ENCODE data around the gene PRPH2. TPM values are rescaled to one million over a fixed set of nuclear protein-coding genes. Genes with fewer than 3 reads are reported as not detected.
"Not testable (repeated sequence)": the region's sequence is repeated elsewhere in the genome, so short reads cannot be mapped to it uniquely, and the experiment has no call there.

The PRPH2 gene
- polyA plus RNA-seq, 1 of the 3 experiments (the other 2 are of a cell fraction), result not detected

GRCh38 chr6:42735976-42736375, 13.6 kb upstream of the PRPH2 start:
- 97% methylated on average over 3 of the region's 3 CpGs for WGBS (ENCODE audit: low lambda C conversion rate)
- H3K9me2 ChIP-seq, result no peaks in the 10 kb centered on the region
- H3K27me3 ChIP-seq (ENCODE audit: insufficient read depth), result no peaks in the 10 kb centered on the region
- H3K36me3 ChIP-seq (replicated peaks in 1 of 2; ENCODE audit: control insufficient read depth in 1 of 2, insufficient read depth in 2 of 2, low read length in 1 of 2), result no peaks in the 10 kb centered on the region
- H3K9ac ChIP-seq, result no peak overlapping the region
- H3K4me1 ChIP-seq (ENCODE audit: control insufficient read depth in 1 of 2, insufficient read depth in 2 of 2, low read depth in 1 of 2, low read length in 1 of 2), result no peaks in the 10 kb centered on the region; a peak in 1 of 4 replicates
- no peaks in the 10 kb centered on the region for H3F3A ChIP-seq (replicated peaks; ENCODE audit: insufficient read depth)
- no peaks in the 10 kb centered on the region for H3K79me2 ChIP-seq (ENCODE audit: insufficient read depth)
- H3K4me2 ChIP-seq, result no peak overlapping the region
- no peak for DNase-seq
- no peaks in the 10 kb centered on the region for H4K20me1 ChIP-seq (ENCODE audit: insufficient read depth)
- no peak overlapping the region for H2AFZ ChIP-seq (ENCODE audit: low read depth)
- POLR2A ChIA-PET, result no interaction called here
- H3K27ac ChIP-seq (ENCODE audit: low read depth in 2 of 2, low read length in 1 of 2), result no peak overlapping the region
- CTCF ChIA-PET, result interaction anchor here (1.3 kb wide), 1 partner anchor 10 kb away, joined by 4 read pairs; no protein-coding TSS in a partner anchor
- no peak overlapping the region for H3K4me3 ChIP-seq (ENCODE audit: low read depth in 2 of 2, low read length in 1 of 2)
- no peak for TF ChIP-seq RFX5 (IDR thresholded peaks at IDR 0.05; ENCODE audit: low read length)
- TF ChIP-seq MAX (IDR thresholded peaks at IDR 0.05; ENCODE audit: low read depth), result no peak
- TF ChIP-seq CHD2 (IDR thresholded peaks at IDR 0.05; ENCODE audit: low read length, partially characterized antibody), result no peak
- TF ChIP-seq SMC3 (IDR thresholded peaks at IDR 0.05; ENCODE audit: low read depth, low read length), result no peak
- TF ChIP-seq SIN3A (IDR thresholded peaks at IDR 0.05; ENCODE audit: borderline replicate concordance, low read depth, low read length), result no peak
- TF ChIP-seq MEF2A (IDR thresholded peaks at IDR 0.05; ENCODE audit: borderline replicate concordance, low read depth), result no peak
- no peaks in the 10 kb centered on the region for H3K9me3 ChIP-seq

DNA sequence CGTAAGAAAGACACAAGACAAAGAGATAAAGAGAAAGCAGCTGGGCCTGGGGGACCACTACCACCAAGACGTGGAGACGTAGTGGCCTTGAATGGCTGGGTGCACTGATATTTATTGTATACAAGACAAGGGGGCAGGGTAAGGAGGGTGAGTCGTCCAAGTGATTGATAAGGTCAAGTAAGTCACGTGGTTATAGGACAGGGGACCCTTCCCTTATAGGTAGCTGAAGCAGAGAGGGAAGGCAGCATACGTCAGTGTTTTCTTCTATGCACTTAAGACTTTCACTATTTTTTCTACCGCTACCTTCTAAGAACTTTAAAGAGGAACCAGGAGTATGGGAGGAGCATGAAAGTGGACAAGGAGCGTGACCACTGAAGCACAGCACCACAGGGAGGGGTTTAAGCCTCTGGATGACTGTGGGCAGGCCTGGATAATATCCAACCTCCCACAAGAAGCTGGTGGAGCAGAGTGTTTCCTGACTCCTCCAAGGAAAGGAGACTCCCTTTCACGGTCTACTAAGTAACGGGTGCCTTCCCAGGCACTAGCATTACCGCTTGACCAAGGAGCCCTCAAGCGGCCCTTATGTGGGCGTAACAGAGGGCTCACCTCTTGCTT, 11.6 kb upstream of the PRPH2 start:
- CTCF ChIA-PET, result interaction anchor here (1.2 kb wide), 1 partner anchor 8 kb away, joined by 5 read pairs; no protein-coding TSS in a partner anchor
- H3F3A ChIP-seq (replicated peaks; ENCODE audit: insufficient read depth); H3K79me2 ChIP-seq (ENCODE audit: insufficient read depth); DNase-seq; H3K27ac ChIP-seq (ENCODE audit: low read depth in 2 of 2, low read length in 1 of 2); H3K4me2 ChIP-seq; H4K20me1 ChIP-seq (ENCODE audit: insufficient read depth); H3K9me2 ChIP-seq; H3K4me3 ChIP-seq (ENCODE audit: low read depth in 2 of 2, low read length in 1 of 2); H2AFZ ChIP-seq (ENCODE audit: low read depth); H3K9ac ChIP-seq; H3K27me3 ChIP-seq (ENCODE audit: insufficient read depth); POLR2A ChIA-PET; H3K9me3 ChIP-seq; H3K36me3 ChIP-seq (replicated peaks in 1 of 2; ENCODE audit: control insufficient read depth in 1 of 2, insufficient read depth in 2 of 2, low read length in 1 of 2); H3K4me1 ChIP-seq (ENCODE audit: control insufficient read depth in 1 of 2, insufficient read depth in 2 of 2, low read depth in 1 of 2, low read length in 1 of 2): not testable (repeated sequence)
- 81% methylated on average over 13 of the region's 13 CpGs for WGBS (ENCODE audit: low lambda C conversion rate)

GRCh38 chr6:42729731-42730130, 7.3 kb upstream of the PRPH2 start:
- TF ChIP-seq SMC3 (IDR thresholded peaks at IDR 0.05; ENCODE audit: low read depth, low read length) (no peak), POLR2AphosphoS5 (IDR thresholded peaks at IDR 0.05; ENCODE audit: low read depth, low read length) (no peak), PBX3 (IDR thresholded peaks at IDR 0.05) (no peak), SIN3A (IDR thresholded peaks at IDR 0.05; ENCODE audit: borderline replicate concordance, low read depth, low read length) (no peak), FOXM1 (IDR thresholded peaks at IDR 0.05; ENCODE audit: low read depth) (no peak), ELF1 (IDR thresholded peaks at IDR 0.05) (no peak), RCOR1 (IDR thresholded peaks at IDR 0.05; ENCODE audit: low read length) (no peak), CHD2 (IDR thresholded peaks at IDR 0.05; ENCODE audit: low read length, partially characterized antibody) (no peak), EZH2phosphoT487 (IDR thresholded peaks at IDR 0.05; ENCODE audit: borderline replicate concordance, low read depth) (no peak), YY1 (IDR thresholded peaks at IDR 0.05; ENCODE audit: low read depth) (no peak), TCF12 (IDR thresholded peaks at IDR 0.05) (no peak), MXI1 (IDR thresholded peaks at IDR 0.05; ENCODE audit: low read depth, low read length) (no peak), NFIC (IDR thresholded peaks at IDR 0.05; ENCODE audit: borderline replicate concordance) (no peak), IRF3 (IDR thresholded peaks at IDR 0.05; ENCODE audit: low read depth, low read length) (no peak)
- Histone ChIP-seq H3K4me2 (no peak overlapping the region), H2AFZ (ENCODE audit: low read depth) (no peak overlapping the region; the same call in 1 of the 2 replicates), H3K79me2 (ENCODE audit: insufficient read depth) (no peaks in the 10 kb centered on the region), H3K9me3 (no peaks in the 10 kb centered on the region), H3F3A (replicated peaks; ENCODE audit: insufficient read depth) (no peaks in the 10 kb centered on the region), H3K27me3 (ENCODE audit: insufficient read depth) (no peaks in the 10 kb centered on the region), H3K27ac (ENCODE audit: low read depth in 2 of 2, low read length in 1 of 2) (no peak overlapping the region), H3K36me3 (replicated peaks in 1 of 2; ENCODE audit: control insufficient read depth in 1 of 2, insufficient read depth in 2 of 2, low read length in 1 of 2) (no peaks in the 10 kb centered on the region), H3K4me1 (ENCODE audit: control insufficient read depth in 1 of 2, insufficient read depth in 2 of 2, low read depth in 1 of 2, low read length in 1 of 2) (peaks cover 0 to 7% of the 10 kb centered on the region in 2 experiments; a peak in 1 of 4 replicates), H3K9me2 (no peaks in the 10 kb centered on the region), H3K9ac (no peak overlapping the region), H4K20me1 (ENCODE audit: insufficient read depth) (no peaks in the 10 kb centered on the region), H3K4me3 (ENCODE audit: low read depth in 2 of 2, low read length in 1 of 2) (no peak overlapping the region)
- ChIA-PET POLR2A (interaction anchor here (0.6 to 1.2 kb wide), 2 partner anchors 17 to 165 kb away, joined by 3 to 4 read pairs; partner anchors contain the start of gene TBCC), CTCF (interaction anchor here (0.9 to 2.7 kb wide), 6 partner anchors 35 to 171 kb away, joined by 3 to 9 read pairs (median 3); no protein-coding TSS in a partner anchor)
- no peak for DNase-seq
- WGBS (ENCODE audit: low lambda C conversion rate), result 50% methylated on average over 2 of the region's 3 CpGs

All from SK-N-SH (cell line).